Adrenal gland (tissue), 12 donors: ENCODE measurements around the gene SLC2A4. TPM values are rescaled to one million over a fixed set of nuclear protein-coding genes. Genes with fewer than 3 reads are reported as not detected.

ENCODE experiments used
- DNase-seq, 7 donors: peaks; one replicate each; pipeline ENCODE4 v3.0.0-alpha.2; 2019 to 2020
- H3K27ac ChIP-seq, 5 donors: fragments of 200-600 bp; sonication (generic) in 4 of 5; 1 replicate in 3 of 5; 2 replicates in 2 of 5; pipeline versions ENCODE4 v1.5.1 to v1.8.0; 2016 to 2020; ENCODE audit warnings: mild to moderate bottlenecking in 1 of 5
- H3K27me3 ChIP-seq: fragments of 200-600 bp; 2 replicates; pipeline ENCODE4 v1.8.0; 2021
- H3K36me3 ChIP-seq, 2 donors: fragments of 200-600 bp; replicated peaks in 1 of 2; 1 replicate in 1 of 2; 2 replicates in 1 of 2; pipeline versions ENCODE4 v1.5.1 to v1.8.0; 2018 to 2022
- H3K4me1 ChIP-seq, 2 donors: fragments of 200-600 bp; replicated peaks in 1 of 2; 1 replicate in 1 of 2; 2 replicates in 1 of 2; pipeline versions ENCODE4 v1.5.1 to v1.8.0; 2018 to 2021
- H3K4me3 ChIP-seq, 4 donors: fragments of 200-600 bp; sonication (generic) in 3 of 4; one replicate each; pipeline ENCODE4 v1.5.1; 2016 to 2018
- H3K9me3 ChIP-seq, 3 donors: fragments of 200-600 bp; sonication (generic) in 1 of 3; replicated peaks in 1 of 3; 1 replicate in 2 of 3; 2 replicates in 1 of 3; pipeline versions ENCODE4 v1.5.1 to v1.8.0; 2016 to 2021
- POLR2A ChIP-seq, 2 donors: fragments of 450-650 bp; IDR thresholded peaks; one replicate each; pipeline ENCODE4 v1.6.1; 2017; ENCODE audit warnings: antibody characterized with exemption in 2 of 2, mild to moderate bottlenecking in 2 of 2, moderate library complexity in 1 of 2
- WGBS, 4 donors: extraction: QIAGEN DNeasy Blood & Tissue Kit in 2 of 4; methylation state at CpG; one replicate each; pipeline versions ENCODE4 v1.1.5 to v1.1.7; 2013 to 2017; 5-methylcytosine and 5-hydroxymethylcytosine counted together
- intact Hi-C, 2 donors: fragments of 100-400 bp; cut with DNase I; formaldehyde crosslinking; loops; one replicate each; pipeline versions ENCODE4 v1.14.1 to v1.15.0; 2022 to 2023
- polyA plus RNA-seq, 3 donors: library from polyadenylated mRNA; stranded (reverse); fragments of 200-250 nt in 2 of 3; fragments of 350-450 nt in 1 of 3; fragmentation: Illumina TruSeq in 1 of 3; extraction: RNeasy Lipid Tissue Mini Kit (QIAGEN cat#74804) in 1 of 3; gene quantifications; one replicate each; pipeline ENCODE4 v1.2.3, GENCODE V29; 2013 to 2014
- total RNA-seq, 9 donors: library from RNA; depleted of rRNA in 4 of 9; stranded (reverse); fragments of >200 nt in 4 of 9; fragments of 120-200 nt in 1 of 9; fragmentation: NEBNext Ultra II Directional in 1 of 9; extraction: Animal tissue kit (Norgen Biotek cat#: 25700) in 1 of 9; gene quantifications; one replicate each; pipeline versions ENCODE4 v1.1.0 to v1.2.4, GENCODE V29; 2013 to 2023
- TF ChIP-seq, protein P1 (sequence below), 6 experiments: fragments of 450-650 bp in 4 of 6; fragments of 200-600 bp in 2 of 6; sonication (generic) in 1 of 6; IDR thresholded peaks; 1 replicate in 5 of 6; 2 replicates in 1 of 6; pipeline versions ENCODE4 v1.5.1 to v1.8.0; 2016 to 2021; ENCODE audit warnings: antibody characterized with exemption in 6 of 6, mild to moderate bottlenecking in 2 of 6, moderate library complexity in 1 of 6
- donor health status: healthy with polysubstance abuse.
- donor health status: Bipolar disorder and iron deficiency.
- donor health status: DM: yes; HTN: yes; CAD: no.
- donor health status: DM: no; HTN: no; CAD: no.
- donor health status: DM: no; HTN: no; CAD: no.
- donor health status: DM: yes; HTN: yes; CAD: no.

Gene SLC2A4
- total and polyA plus RNA-seq, 12 donors = 0.75 to 30.0 (median 6.7) TPM

DNA sequence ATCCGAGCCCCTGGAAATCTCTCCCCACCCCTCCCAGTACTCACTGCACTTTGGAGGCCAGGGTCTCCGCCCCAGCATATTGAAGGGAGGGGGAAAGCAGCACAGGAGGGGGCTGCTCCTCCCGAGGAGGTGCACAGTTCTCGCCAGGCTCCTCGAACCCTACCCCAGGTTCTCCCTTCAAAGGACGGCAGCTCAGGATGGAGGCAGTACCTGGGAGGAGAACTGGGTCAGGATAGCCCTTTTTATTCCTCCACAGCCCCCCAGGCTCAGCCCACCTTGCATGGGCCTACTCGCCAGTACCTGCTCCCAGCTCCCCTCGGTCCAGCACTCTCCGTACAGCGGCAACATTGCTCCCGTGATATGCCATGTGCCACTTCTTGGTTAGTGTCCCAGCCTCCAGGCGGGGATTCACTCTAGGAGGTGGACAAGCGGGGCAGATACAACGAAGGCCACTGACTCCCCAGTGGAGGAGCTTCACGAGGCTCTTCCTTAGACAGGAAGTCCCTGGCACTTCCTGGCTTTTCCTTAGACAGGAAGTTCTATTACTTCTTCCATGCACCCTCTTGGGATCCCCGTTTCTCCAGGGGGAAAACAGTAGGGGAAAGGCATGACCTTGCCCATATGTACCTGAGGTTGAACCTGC lies 35.8 kb downstream of the SLC2A4 start:
- Histone ChIP-seq H3K27me3 (no peaks in the 10 kb centered on the region), H3K36me3 (peaks cover 0 to 64% of the 10 kb centered on the region in 2 donors), H3K4me1 (peaks cover 22 to 31% of the 10 kb centered on the region in 2 donors), H3K4me3 (no peak overlapping the region), H3K9me3 (no peaks in the 10 kb centered on the region), H3K27ac (no peak overlapping the region)
- DNase-seq = peak in 1 of 7 donors; percentile 30
- TF ChIP-seq, protein P1, sequence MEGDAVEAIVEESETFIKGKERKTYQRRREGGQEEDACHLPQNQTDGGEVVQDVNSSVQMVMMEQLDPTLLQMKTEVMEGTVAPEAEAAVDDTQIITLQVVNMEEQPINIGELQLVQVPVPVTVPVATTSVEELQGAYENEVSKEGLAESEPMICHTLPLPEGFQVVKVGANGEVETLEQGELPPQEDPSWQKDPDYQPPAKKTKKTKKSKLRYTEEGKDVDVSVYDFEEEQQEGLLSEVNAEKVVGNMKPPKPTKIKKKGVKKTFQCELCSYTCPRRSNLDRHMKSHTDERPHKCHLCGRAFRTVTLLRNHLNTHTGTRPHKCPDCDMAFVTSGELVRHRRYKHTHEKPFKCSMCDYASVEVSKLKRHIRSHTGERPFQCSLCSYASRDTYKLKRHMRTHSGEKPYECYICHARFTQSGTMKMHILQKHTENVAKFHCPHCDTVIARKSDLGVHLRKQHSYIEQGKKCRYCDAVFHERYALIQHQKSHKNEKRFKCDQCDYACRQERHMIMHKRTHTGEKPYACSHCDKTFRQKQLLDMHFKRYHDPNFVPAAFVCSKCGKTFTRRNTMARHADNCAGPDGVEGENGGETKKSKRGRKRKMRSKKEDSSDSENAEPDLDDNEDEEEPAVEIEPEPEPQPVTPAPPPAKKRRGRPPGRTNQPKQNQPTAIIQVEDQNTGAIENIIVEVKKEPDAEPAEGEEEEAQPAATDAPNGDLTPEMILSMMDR (IDR thresholded peaks at IDR 0.05) = no peak
- no peak for TF ChIP-seq POLR2A (IDR thresholded peaks at IDR 0.05)
- 82 to 84% (median 83%) methylated on average over 13 to 16 of the region's 16 CpGs for WGBS, 4 donors
- intact Hi-C loops = no loop called here

DNA sequence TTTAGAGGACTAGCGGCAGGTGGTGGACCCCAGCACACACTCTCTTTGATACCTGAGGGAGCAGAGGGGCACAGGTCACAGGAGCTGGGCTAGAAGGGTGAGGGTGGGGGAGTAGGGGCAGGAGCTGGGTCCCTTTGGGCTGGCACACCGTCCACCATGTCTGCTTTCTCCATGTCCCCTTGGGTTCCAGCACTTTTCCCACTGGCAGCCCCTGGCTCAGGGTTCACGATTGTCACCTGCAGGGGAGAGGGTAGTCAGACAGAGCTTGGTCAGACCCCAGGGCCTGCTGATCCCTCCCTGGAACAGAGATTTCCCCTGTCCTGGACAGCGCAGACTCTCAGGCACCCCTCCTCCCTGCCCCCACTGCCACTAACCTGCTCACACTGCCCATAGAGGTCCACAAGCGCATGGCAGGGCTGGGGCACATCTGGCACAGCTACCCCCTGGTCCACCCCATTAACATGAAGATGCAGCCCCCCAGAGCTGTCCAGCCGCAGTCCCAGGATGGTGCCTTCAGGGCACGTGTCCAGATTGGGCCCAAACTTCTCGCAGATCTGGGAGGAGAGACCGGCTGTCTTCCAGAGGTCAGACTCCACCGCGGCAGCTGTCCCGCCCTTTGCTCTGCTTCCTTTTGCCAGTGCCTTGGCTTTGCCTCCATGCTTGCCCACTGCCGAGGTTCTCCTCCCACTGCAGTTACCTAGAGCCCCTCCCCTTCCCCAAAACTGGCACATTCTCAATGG lies 36.8 kb downstream of the SLC2A4 start:
- TF ChIP-seq, protein P1 (IDR thresholded peaks at IDR 0.05) = no peak
- TF ChIP-seq POLR2A (IDR thresholded peaks at IDR 0.05) = no peak
- Histone ChIP-seq H3K27me3 (no peaks in the 10 kb centered on the region), H3K9me3 (no peaks in the 10 kb centered on the region), H3K4me1 (peaks cover 19 to 21% of the 10 kb centered on the region in 2 donors), H3K4me3 (no peak overlapping the region), H3K27ac (no peak overlapping the region), H3K36me3 (peaks cover 0 to 64% of the 10 kb centered on the region in 2 donors)
- WGBS, 4 donors = 87 to 92% (median 88%) methylated on average over 10 to 13 of the region's 13 CpGs
- no peak for DNase-seq
- intact Hi-C loops = no loop called here

DNA sequence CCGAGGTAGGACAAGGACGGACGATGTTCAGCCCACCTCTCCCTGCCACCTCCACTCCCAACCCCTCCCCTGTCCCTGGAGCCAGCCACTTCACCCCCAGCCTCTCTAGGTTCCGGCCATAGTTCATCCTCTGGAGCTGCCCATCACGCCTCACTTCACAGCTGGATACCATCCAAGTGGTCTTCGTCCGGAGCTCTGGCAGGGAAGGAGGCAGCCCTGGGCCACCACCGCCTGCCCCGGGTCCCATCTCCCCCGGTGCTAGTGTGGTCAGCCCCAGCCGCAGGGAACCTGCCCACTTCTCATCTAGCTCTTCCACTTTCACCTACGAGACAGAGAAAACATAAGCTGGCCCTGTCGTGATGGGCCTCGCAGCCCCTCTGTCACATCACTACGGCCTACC lies 39.9 kb downstream of the SLC2A4 start:
- Histone ChIP-seq H3K9me3 (no peaks in the 10 kb centered on the region), H3K36me3 (peaks cover 0 to 83% of the 10 kb centered on the region in 2 donors), H3K27me3 (no peaks in the 10 kb centered on the region), H3K4me1 (no peaks in the 10 kb centered on the region), H3K4me3 (no peak overlapping the region), H3K27ac (no peak overlapping the region)
- no peak for DNase-seq
- WGBS, 4 donors = 88 to 95% (median 92%) methylated on average over 14 to 15 of the region's 15 CpGs
- TF ChIP-seq, protein P1 (IDR thresholded peaks at IDR 0.05) = no peak
- no peak for TF ChIP-seq POLR2A (IDR thresholded peaks at IDR 0.05)
- intact Hi-C loops = no loop called here

DNA sequence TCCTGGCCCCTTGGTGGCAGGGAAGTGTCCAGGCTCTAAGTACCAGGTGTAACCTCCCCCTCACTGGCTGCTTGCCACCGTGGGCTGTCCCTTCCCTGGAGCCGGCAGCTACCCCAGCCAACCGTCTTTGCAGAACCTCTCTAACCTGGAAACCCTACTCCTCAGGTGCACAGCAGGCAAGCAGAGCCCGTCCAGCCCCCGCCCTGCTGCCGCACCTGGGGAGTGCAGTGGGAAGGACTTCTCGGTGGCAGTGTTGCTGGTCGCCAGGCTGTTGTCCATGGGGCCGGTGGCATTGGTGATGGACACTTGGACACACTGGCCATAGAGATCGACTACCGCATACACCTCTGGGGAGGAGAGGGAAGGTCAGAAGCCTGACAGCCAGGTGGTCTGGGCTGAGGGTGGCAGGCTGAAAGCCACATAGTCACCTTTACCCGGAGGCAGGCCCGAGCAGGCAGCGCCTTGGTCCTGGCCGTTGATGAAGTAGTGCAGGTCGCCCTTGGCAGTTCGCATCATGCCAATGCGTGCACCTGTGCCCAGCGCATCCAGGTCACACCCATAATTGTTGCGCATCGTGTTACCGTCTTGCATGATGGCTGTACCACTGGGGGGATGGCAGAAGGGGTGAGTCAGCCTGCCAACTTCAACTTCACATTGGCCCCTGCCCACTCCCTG lies 41.1 kb downstream of the SLC2A4 start:
- H3K36me3 ChIP-seq = peaks cover 0 to 75% of the 10 kb centered on the region in 2 donors
- intact Hi-C loops = loop anchor here in 1 of 2 donors (2.0 kb wide), 1 partner anchor 76 kb away; no protein-coding TSS in a partner anchor
- no peaks in the 10 kb centered on the region for H3K4me1 ChIP-seq
- WGBS, 4 donors = 91 to 94% (median 93%) methylated on average over 16 to 22 of the region's 22 CpGs
- H3K27me3 ChIP-seq = no peaks in the 10 kb centered on the region
- H3K27ac ChIP-seq = no peak overlapping the region
- no peak for TF ChIP-seq POLR2A (IDR thresholded peaks at IDR 0.05)
- TF ChIP-seq, protein P1 (IDR thresholded peaks at IDR 0.05) = no peak
- no peaks in the 10 kb centered on the region for H3K9me3 ChIP-seq
- H3K4me3 ChIP-seq = no peak overlapping the region
- DNase-seq = no peak
